HEK293 (cell line): Measurements from ENCODE around the gene ZDHHC8.

ENCODE experiments used
- EGR2 ChIP-seq: fragments of 450-650 bp; formaldehyde crosslinking; IDR thresholded peaks from 2 replicates; pipeline ENCODE4 v1.5.1; 2016; ENCODE audit warnings: low read depth, missing biosample characterization, missing genetic modification characterization
- YY1 ChIP-seq: fragments of 450-650 bp; formaldehyde crosslinking; IDR thresholded peaks from 2 replicates; pipeline ENCODE4 v1.5.1; 2018; ENCODE audit warnings: missing biosample characterization, missing genetic modification characterization
- ZNF155 ChIP-seq: fragments of 450-650 bp; formaldehyde crosslinking; IDR thresholded peaks from 2 replicates; pipeline ENCODE4 v1.5.1; 2016; ENCODE audit warnings: missing biosample characterization, missing genetic modification characterization
- ZNF19 ChIP-seq: fragments of 450-650 bp; formaldehyde crosslinking; IDR thresholded peaks from 2 replicates; pipeline ENCODE4; 2016; ENCODE audit warnings: missing biosample characterization, missing genetic modification characterization, low read depth
- ZNF274 ChIP-seq, 2 experiments: fragments of 200-500 bp in 1 of 2; fragments of 450-650 bp in 1 of 2; sonication (Bioruptor generic) in 1 of 2; formaldehyde crosslinking in 1 of 2; IDR thresholded peaks; 2 replicates each; pipeline versions ENCODE4 v1.5.1 to v1.6.1; 2014 to 2016; ENCODE audit warnings: borderline replicate concordance in 1 of 2, inconsistent platforms in 1 of 2, low read length in 1 of 2, missing biosample characterization in 1 of 2, missing genetic modification characterization in 1 of 2
- ZNF426 ChIP-seq: fragments of 450-650 bp; formaldehyde crosslinking; IDR thresholded peaks from 2 replicates; pipeline ENCODE4 v1.5.1; 2017; ENCODE audit warnings: missing biosample characterization, missing genetic modification characterization, mild to moderate bottlenecking, inconsistent platforms, moderate library complexity
- TF ChIP-seq, protein P1 (sequence below): fragments of 450-650 bp; formaldehyde crosslinking; IDR thresholded peaks from 2 replicates; pipeline ENCODE4 v1.5.1; 2016; ENCODE audit warnings: missing biosample characterization, missing genetic modification characterization
- TF ChIP-seq, protein P2 (sequence below): fragments of 450-650 bp; formaldehyde crosslinking; IDR thresholded peaks from 2 replicates; pipeline ENCODE4 v1.5.1; 2016; ENCODE audit warnings: missing biosample characterization, missing genetic modification characterization
- TF ChIP-seq, protein P3 (sequence below): IDR thresholded peaks from 2 replicates; pipeline ENCODE4 v1.6.1; 2011; ENCODE audit warnings: mild to moderate bottlenecking, low read depth, low read length, borderline replicate concordance

DNA sequence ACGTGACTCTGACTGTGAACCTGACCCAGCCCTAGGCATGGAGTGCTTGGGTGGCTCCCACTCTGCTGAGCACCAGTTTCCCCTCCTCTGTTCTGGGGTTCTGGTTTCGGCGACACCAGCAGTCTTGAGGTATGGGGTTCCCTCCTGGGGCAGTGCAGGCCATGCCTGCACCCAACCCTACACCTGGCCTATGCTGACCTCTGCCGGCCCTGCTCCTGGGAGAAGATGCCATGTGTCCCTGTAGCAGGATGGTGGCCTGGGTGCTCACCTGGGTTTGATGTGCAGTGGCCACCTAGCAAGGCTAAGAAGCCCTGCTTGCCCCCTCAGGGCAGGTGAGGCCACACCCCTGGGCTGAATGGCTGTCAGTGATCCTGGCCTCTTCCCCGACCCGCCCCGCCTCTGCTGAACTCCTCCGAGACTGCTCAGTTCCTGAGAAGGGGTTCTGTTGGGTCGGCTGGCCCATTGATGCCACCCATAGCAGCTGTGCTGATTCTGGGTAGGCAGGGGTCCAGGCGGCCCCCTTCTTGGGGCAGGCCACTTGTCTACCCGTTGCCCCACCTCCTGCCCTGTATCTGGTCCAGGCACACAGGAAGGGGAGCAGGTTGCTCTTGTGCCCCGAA, 2.4 kb downstream of the ZDHHC8 start:
- TF ChIP-seq ZNF426 (tag by site-specific recombination): no peak
- TF ChIP-seq, protein P1, sequence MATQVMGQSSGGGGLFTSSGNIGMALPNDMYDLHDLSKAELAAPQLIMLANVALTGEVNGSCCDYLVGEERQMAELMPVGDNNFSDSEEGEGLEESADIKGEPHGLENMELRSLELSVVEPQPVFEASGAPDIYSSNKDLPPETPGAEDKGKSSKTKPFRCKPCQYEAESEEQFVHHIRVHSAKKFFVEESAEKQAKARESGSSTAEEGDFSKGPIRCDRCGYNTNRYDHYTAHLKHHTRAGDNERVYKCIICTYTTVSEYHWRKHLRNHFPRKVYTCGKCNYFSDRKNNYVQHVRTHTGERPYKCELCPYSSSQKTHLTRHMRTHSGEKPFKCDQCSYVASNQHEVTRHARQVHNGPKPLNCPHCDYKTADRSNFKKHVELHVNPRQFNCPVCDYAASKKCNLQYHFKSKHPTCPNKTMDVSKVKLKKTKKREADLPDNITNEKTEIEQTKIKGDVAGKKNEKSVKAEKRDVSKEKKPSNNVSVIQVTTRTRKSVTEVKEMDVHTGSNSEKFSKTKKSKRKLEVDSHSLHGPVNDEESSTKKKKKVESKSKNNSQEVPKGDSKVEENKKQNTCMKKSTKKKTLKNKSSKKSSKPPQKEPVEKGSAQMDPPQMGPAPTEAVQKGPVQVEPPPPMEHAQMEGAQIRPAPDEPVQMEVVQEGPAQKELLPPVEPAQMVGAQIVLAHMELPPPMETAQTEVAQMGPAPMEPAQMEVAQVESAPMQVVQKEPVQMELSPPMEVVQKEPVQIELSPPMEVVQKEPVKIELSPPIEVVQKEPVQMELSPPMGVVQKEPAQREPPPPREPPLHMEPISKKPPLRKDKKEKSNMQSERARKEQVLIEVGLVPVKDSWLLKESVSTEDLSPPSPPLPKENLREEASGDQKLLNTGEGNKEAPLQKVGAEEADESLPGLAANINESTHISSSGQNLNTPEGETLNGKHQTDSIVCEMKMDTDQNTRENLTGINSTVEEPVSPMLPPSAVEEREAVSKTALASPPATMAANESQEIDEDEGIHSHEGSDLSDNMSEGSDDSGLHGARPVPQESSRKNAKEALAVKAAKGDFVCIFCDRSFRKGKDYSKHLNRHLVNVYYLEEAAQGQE (tag by site-specific recombination): no peak
- TF ChIP-seq, protein P2, sequence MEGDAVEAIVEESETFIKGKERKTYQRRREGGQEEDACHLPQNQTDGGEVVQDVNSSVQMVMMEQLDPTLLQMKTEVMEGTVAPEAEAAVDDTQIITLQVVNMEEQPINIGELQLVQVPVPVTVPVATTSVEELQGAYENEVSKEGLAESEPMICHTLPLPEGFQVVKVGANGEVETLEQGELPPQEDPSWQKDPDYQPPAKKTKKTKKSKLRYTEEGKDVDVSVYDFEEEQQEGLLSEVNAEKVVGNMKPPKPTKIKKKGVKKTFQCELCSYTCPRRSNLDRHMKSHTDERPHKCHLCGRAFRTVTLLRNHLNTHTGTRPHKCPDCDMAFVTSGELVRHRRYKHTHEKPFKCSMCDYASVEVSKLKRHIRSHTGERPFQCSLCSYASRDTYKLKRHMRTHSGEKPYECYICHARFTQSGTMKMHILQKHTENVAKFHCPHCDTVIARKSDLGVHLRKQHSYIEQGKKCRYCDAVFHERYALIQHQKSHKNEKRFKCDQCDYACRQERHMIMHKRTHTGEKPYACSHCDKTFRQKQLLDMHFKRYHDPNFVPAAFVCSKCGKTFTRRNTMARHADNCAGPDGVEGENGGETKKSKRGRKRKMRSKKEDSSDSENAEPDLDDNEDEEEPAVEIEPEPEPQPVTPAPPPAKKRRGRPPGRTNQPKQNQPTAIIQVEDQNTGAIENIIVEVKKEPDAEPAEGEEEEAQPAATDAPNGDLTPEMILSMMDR (tag by site-specific recombination): no peak
- TF ChIP-seq EGR2 (tag by site-specific recombination): no peak
- TF ChIP-seq, protein P3, sequence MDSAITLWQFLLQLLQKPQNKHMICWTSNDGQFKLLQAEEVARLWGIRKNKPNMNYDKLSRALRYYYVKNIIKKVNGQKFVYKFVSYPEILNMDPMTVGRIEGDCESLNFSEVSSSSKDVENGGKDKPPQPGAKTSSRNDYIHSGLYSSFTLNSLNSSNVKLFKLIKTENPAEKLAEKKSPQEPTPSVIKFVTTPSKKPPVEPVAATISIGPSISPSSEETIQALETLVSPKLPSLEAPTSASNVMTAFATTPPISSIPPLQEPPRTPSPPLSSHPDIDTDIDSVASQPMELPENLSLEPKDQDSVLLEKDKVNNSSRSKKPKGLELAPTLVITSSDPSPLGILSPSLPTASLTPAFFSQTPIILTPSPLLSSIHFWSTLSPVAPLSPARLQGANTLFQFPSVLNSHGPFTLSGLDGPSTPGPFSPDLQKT: no peak
- TF ChIP-seq YY1: no peak
- no peak for TF ChIP-seq ZNF19 (tag by site-specific recombination)
- TF ChIP-seq ZNF155 (tag by site-specific recombination): no peak
- TF ChIP-seq ZNF274 (IDR thresholded peaks at IDR 0.05; ENCODE audit: low read length): no peak
- TF ChIP-seq ZNF274 (tag by site-specific recombination; IDR thresholded peaks at IDR 0.05; ENCODE audit: borderline replicate concordance): no peak
